Panc1 (cell line): ENCODE data around the gene SPEG. TPM values are rescaled to one million over a fixed set of nuclear protein-coding genes. Genes with fewer than 3 reads are reported as not detected.

Experiments
- ATAC-seq: fragments of 200-7000 bp; cut with Tn5 transposase; 2 replicates; pipeline ENCODE4 v1.9.1; 2020; ENCODE audit warnings: mild to moderate bottlenecking, moderate library complexity
- BruUV-seq: library from RNA; stranded (reverse); fragments of 400-500 nt; replicated peaks from 2 replicates; lab custom pipeline; 2021; lab: Mats Ljungman, UMichigan
- CTCF ChIA-PET: fragments of 300-600 bp; sonication (Branson Sonifier 250); formaldehyde crosslinking; loops from one replicate; lab custom pipeline; 2022; ENCODE audit warnings: antibody characterized with exemption; lab: Charles Lee
- POLR2A ChIA-PET: fragments of 300-600 bp; sonication (Branson Sonifier 250); formaldehyde crosslinking; loops from one replicate; lab custom pipeline; 2022; ENCODE audit warnings: antibody characterized with exemption; lab: Charles Lee
- DNase-seq: peaks from one replicate; pipeline ENCODE4 v3.0.0-alpha.2; 2010; ENCODE audit warnings: low read depth, low spot score
- H3K27ac ChIP-seq: 2 replicates; pipeline ENCODE4 v1.5.1; 2011; ENCODE audit warnings: mild to moderate bottlenecking, low read length, inconsistent platforms
- H3K27me3 ChIP-seq: fragments of 200-500 bp; sonication (Bioruptor generic); 2 replicates; pipeline ENCODE4 v1.6.0; 2014; ENCODE audit warnings: low read length, inconsistent platforms; ENCODE audit not compliant: control insufficient read depth, insufficient read depth
- H3K36me3 ChIP-seq: fragments of 200-500 bp; sonication (Bioruptor generic); 2 replicates; pipeline ENCODE4 v1.5.1; 2014; ENCODE audit warnings: inconsistent platforms, mild to moderate bottlenecking, low read length, moderate library complexity; ENCODE audit not compliant: control insufficient read depth, insufficient read depth
- H3K4me1 ChIP-seq: 2 replicates; pipeline ENCODE4 v1.5.1; 2011; ENCODE audit warnings: inconsistent platforms, mild to moderate bottlenecking, low read length, moderate library complexity; ENCODE audit not compliant: control insufficient read depth, insufficient read depth
- H3K4me3 ChIP-seq, 2 experiments: 2 replicates each; pipeline ENCODE4 v1.5.1; 2011 to 2012; ENCODE audit warnings: low read depth in 2 of 2, low read length in 2 of 2, mild to moderate bottlenecking in 2 of 2, inconsistent platforms in 1 of 2, moderate library complexity in 1 of 2
- H3K9me3 ChIP-seq: fragments of 200-500 bp; sonication (Bioruptor generic); 2 replicates; pipeline ENCODE4 v1.5.1; 2014; ENCODE audit warnings: low read depth, mild to moderate bottlenecking, inconsistent platforms, low read length, moderate library complexity; ENCODE audit not compliant: control insufficient read depth, insufficient read depth
- POLR2AphosphoS5 ChIP-seq: IDR thresholded peaks from 2 replicates; pipeline ENCODE4 v1.6.1; 2012; ENCODE audit warnings: mild to moderate bottlenecking, low read depth, low read length, moderate library complexity
- SIN3A ChIP-seq: IDR thresholded peaks from 2 replicates; pipeline ENCODE4 v1.6.1; 2012; ENCODE audit warnings: low read depth, mild to moderate bottlenecking, low read length, moderate library complexity, borderline replicate concordance; ENCODE audit not compliant: insufficient read depth
- TCF7L2 ChIP-seq: IDR thresholded peaks from 2 replicates; pipeline ENCODE4 v1.6.1; 2011; ENCODE audit warnings: mild to moderate bottlenecking, low read depth, low read length, inconsistent platforms
- in situ Hi-C: cut with HindIII; loops from 2 replicates; pipeline ENCODE4 v1.10.0; 2016; ENCODE audit warnings: low sequenced_read_pairs, low pct_unique_long_range_greater_than_20kb
- intact Hi-C: fragments of 100-400 bp; cut with micrococcal nuclease; formaldehyde crosslinking; loops from one replicate; pipeline ENCODE4 v1.10.0; 2022; ENCODE audit not compliant: unreplicated experiment
- total RNA-seq: library from RNA; stranded (reverse); gene quantifications from one replicate; pipeline ENCODE4 v1.2.1, GENCODE V29; 2021; ENCODE audit not compliant: unreplicated experiment
- TF ChIP-seq, protein P1 (sequence below): fragments of 450-650 bp; IDR thresholded peaks from 2 replicates; pipeline ENCODE4 v1.5.1; 2017; ENCODE audit warnings: mild to moderate bottlenecking
- TF ChIP-seq, protein P2 (sequence below), 2 experiments: IDR thresholded peaks; 2 replicates each; pipeline ENCODE4 v1.6.1; 2011 to 2012; ENCODE audit warnings: low read depth in 2 of 2, control low read depth in 1 of 2, low read length in 1 of 2, mild to moderate bottlenecking in 1 of 2, moderate library complexity in 1 of 2; ENCODE audit not compliant: insufficient read depth in 1 of 2

The SPEG gene
- total RNA-seq, 1 experiment from 2014 or later: 3.4 TPM

DNA sequence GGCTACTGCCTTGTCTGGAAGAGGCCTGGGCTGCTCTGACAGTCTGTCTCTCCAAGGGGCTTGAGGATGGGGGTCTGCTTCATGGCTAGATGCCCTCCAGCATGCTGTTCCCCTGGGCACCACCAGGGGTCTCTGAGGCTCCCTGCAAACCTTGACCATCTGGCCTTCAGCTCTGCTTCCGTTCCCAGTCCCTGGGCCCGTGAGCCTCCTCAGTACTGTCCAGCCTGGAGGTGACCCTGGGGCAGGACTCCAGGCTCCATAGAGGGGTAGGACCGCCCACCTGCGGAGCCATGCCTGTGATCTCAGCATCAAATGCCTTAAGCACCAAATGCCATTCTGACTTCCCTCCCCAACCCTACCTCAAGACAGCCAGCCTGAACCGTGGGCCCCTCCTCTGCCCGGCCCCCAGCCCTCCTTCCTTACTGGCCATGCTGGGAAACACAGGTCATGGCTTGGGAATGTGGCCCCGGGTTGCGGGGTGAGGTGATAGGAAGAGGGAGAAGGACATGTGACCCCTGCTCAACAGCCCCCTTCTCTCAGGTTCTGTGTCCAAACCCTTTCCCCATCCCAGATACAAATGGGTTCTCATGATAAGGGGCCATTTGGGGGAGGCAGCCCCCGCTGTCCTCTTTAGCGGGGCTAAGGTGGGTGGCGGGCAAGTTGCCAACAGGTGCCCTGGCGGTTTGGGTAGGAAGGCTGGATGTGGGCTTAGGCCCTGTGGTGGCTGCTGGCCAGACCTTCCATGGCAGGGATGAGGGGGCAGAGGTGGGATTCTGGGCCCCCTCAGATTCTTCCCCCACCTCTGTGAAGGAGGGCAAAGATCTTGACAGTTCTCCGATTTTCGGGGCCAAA, 25.0 kb downstream of the SPEG start:
- POLR2A ChIA-PET: no interaction called here
- no peaks in the 10 kb centered on the region for H3K9me3 ChIP-seq
- no peaks in the 10 kb centered on the region for H3K36me3 ChIP-seq
- in situ Hi-C loops (no loop called here), intact Hi-C loops (no loop called here)
- DNase-seq (peak; percentile 59), ATAC-seq (peak; percentile 85)
- no peaks in the 10 kb centered on the region for H3K27me3 ChIP-seq
- peaks cover 3% of the 10 kb centered on the region; the same call in 1 of the 2 replicates for H3K4me1 ChIP-seq
- TF ChIP-seq TCF7L2: no peak
- TF ChIP-seq, protein P1, sequence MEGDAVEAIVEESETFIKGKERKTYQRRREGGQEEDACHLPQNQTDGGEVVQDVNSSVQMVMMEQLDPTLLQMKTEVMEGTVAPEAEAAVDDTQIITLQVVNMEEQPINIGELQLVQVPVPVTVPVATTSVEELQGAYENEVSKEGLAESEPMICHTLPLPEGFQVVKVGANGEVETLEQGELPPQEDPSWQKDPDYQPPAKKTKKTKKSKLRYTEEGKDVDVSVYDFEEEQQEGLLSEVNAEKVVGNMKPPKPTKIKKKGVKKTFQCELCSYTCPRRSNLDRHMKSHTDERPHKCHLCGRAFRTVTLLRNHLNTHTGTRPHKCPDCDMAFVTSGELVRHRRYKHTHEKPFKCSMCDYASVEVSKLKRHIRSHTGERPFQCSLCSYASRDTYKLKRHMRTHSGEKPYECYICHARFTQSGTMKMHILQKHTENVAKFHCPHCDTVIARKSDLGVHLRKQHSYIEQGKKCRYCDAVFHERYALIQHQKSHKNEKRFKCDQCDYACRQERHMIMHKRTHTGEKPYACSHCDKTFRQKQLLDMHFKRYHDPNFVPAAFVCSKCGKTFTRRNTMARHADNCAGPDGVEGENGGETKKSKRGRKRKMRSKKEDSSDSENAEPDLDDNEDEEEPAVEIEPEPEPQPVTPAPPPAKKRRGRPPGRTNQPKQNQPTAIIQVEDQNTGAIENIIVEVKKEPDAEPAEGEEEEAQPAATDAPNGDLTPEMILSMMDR: peak; percentile 95
- BruUV-seq: no TSS peak
- CTCF ChIA-PET: interaction anchor here (0.5 to 1.0 kb wide), 4 partner anchors 9 to 70 kb away, joined by 3 to 13 read pairs (median 4); no protein-coding TSS in a partner anchor
- H3K27ac ChIP-seq: no peak overlapping the region
- no peak overlapping the region for H3K4me3 ChIP-seq

DNA sequence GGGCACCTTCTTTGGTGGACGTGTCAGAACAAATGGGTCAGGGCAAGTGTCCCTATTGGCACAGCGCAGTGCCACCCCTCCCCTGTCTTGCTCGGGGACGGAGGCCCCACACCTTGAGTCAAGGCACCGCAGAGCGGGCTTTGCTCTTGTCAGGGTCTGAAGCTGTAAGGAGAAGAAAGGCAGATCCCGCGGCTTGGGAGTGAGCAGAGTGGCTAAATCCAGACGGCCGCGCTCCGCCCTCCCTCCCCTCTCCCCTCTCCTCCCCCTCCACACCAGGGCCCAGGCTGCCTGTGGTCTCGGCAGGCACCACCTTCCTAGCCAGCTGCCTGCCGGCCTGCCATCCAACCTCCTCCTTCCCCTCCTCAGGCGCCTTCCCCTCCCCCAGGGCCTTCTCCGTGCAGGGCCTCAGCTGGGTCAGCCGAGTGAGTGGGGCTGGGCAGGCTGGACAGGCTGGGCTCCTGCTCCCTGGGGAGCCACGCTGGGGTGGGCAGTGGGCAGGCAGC, 25.8 kb downstream of the SPEG start:
- Histone ChIP-seq H3K27me3 (no peaks in the 10 kb centered on the region), H3K36me3 (no peaks in the 10 kb centered on the region), H3K9me3 (no peaks in the 10 kb centered on the region), H3K4me1 (peaks cover 3% of the 10 kb centered on the region; the same call in 1 of the 2 replicates), H3K27ac (no peak overlapping the region), H3K4me3 (no peak overlapping the region)
- TF ChIP-seq, protein P2, sequence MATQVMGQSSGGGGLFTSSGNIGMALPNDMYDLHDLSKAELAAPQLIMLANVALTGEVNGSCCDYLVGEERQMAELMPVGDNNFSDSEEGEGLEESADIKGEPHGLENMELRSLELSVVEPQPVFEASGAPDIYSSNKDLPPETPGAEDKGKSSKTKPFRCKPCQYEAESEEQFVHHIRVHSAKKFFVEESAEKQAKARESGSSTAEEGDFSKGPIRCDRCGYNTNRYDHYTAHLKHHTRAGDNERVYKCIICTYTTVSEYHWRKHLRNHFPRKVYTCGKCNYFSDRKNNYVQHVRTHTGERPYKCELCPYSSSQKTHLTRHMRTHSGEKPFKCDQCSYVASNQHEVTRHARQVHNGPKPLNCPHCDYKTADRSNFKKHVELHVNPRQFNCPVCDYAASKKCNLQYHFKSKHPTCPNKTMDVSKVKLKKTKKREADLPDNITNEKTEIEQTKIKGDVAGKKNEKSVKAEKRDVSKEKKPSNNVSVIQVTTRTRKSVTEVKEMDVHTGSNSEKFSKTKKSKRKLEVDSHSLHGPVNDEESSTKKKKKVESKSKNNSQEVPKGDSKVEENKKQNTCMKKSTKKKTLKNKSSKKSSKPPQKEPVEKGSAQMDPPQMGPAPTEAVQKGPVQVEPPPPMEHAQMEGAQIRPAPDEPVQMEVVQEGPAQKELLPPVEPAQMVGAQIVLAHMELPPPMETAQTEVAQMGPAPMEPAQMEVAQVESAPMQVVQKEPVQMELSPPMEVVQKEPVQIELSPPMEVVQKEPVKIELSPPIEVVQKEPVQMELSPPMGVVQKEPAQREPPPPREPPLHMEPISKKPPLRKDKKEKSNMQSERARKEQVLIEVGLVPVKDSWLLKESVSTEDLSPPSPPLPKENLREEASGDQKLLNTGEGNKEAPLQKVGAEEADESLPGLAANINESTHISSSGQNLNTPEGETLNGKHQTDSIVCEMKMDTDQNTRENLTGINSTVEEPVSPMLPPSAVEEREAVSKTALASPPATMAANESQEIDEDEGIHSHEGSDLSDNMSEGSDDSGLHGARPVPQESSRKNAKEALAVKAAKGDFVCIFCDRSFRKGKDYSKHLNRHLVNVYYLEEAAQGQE (IDR thresholded peaks at IDR 0.05; ENCODE audit: insufficient read depth in 1 of 2, low read depth in 2 of 2, low read length in 1 of 2): no peak
- TF ChIP-seq TCF7L2 (no peak), SIN3A (no peak), POLR2AphosphoS5 (no peak)
- TF ChIP-seq, protein P1: no peak
- intact Hi-C loops: no loop called here
- in situ Hi-C loops: no loop called here
- ChIA-PET POLR2A (no interaction called here), CTCF (no interaction called here)
- DNase-seq: no peak
- BruUV-seq: no TSS peak
- peak; percentile 13; the same call in 1 of the 2 replicates for ATAC-seq
